GM21447 (cell line): ENCODE results near the gene DLGAP3.
"Not testable (repeated sequence)": the region's sequence is repeated elsewhere in the genome, so short reads cannot be mapped to it uniquely, and the experiment has no call there.

ENCODE experiments used
- ATAC-seq: cut with Tn5 transposase; IDR thresholded peaks from one replicate; pipeline ENCODE4 v1.9.1; 2021; ENCODE audit not compliant: unreplicated experiment

Gene DLGAP3

GRCh38 chr1:34929497-34929852 lies at the start of gene DLGAP3:
Gene DLGAP3, minus strand, starts transcription at chr1:34929650. Its CDS starts 24,267 bp downstream, at chr1:34905383.
- ATAC-seq = no peak

- ATAC-seq = no peak
These were observed 49.5 kb upstream of the DLGAP3 start for GRCh38 chr1:34978921-34979320.

GRCh38 chr1:34977858-34978257 lies 48.4 kb upstream of the DLGAP3 start:
- no peak for ATAC-seq

- ATAC-seq = no peak
These were observed 47.7 kb upstream of the DLGAP3 start for GRCh38 chr1:34977210-34977471.

- no peak for ATAC-seq
These were observed 47.1 kb upstream of the DLGAP3 start for GRCh38 chr1:34976384-34977209.

- no peak for ATAC-seq
These were observed 46.3 kb upstream of the DLGAP3 start for GRCh38 chr1:34975771-34976170.

- ATAC-seq = no peak
These were observed 45.9 kb upstream of the DLGAP3 start for GRCh38 chr1:34975338-34975737.

- ATAC-seq = no peak
These were observed 45.2 kb upstream of the DLGAP3 start for GRCh38 chr1:34974626-34975025.

GRCh38 chr1:34973326-34973725 lies 43.9 kb upstream of the DLGAP3 start:
- ATAC-seq = no peak

GRCh38 chr1:34970829-34971228 lies 41.4 kb upstream of the DLGAP3 start:
- no peak for ATAC-seq

- ATAC-seq = no peak
These were observed 40.8 kb upstream of the DLGAP3 start for GRCh38 chr1:34970220-34970735.

GRCh38 chr1:34968297-34968696 lies 38.8 kb upstream of the DLGAP3 start:
- ATAC-seq = not testable (repeated sequence)

GRCh38 chr1:34967672-34968071 lies 38.2 kb upstream of the DLGAP3 start:
- ATAC-seq = not testable (repeated sequence)

GRCh38 chr1:34965597-34965996 lies 36.1 kb upstream of the DLGAP3 start:
- no peak for ATAC-seq

- ATAC-seq = no peak
These were observed 21.0 kb upstream of the DLGAP3 start for GRCh38 chr1:34950428-34950827.

- not testable (repeated sequence) for ATAC-seq
These were observed 19.3 kb upstream of the DLGAP3 start for GRCh38 chr1:34948739-34949138.

- not testable (repeated sequence) for ATAC-seq
These were observed 18.3 kb upstream of the DLGAP3 start for GRCh38 chr1:34947641-34948314.

GRCh38 chr1:34946211-34946610 lies 16.8 kb upstream of the DLGAP3 start:
- ATAC-seq = no peak

GRCh38 chr1:34941798-34942197 lies 12.3 kb upstream of the DLGAP3 start:
- not testable (repeated sequence) for ATAC-seq

GRCh38 chr1:34930702-34931071 lies 1.2 kb upstream of the DLGAP3 start:
- ATAC-seq = no peak

GRCh38 chr1:34929853-34930701 lies 627 bp upstream of the DLGAP3 start:
- ATAC-seq = no peak
